Uterus (tissue), 2 donors: ENCODE measurements around the gene MET.

Source experiments
- POLR2A ChIP-seq, 2 donors: fragments of 450-650 bp; IDR thresholded peaks; one replicate each; pipeline ENCODE4 v1.6.1; 2016; ENCODE audit warnings: antibody characterized with exemption in 2 of 2, mild to moderate bottlenecking in 1 of 2, moderate library complexity in 1 of 2
- TF ChIP-seq, protein P1 (sequence below), 4 experiments: fragments of 200-600 bp in 2 of 4; fragments of 450-650 bp in 2 of 4; sonication (generic) in 2 of 4; IDR thresholded peaks; one replicate each; pipeline ENCODE4 v1.5.1; 2016 to 2019; ENCODE audit warnings: antibody characterized with exemption in 4 of 4, mild to moderate bottlenecking in 2 of 4, moderate library complexity in 1 of 4

DNA sequence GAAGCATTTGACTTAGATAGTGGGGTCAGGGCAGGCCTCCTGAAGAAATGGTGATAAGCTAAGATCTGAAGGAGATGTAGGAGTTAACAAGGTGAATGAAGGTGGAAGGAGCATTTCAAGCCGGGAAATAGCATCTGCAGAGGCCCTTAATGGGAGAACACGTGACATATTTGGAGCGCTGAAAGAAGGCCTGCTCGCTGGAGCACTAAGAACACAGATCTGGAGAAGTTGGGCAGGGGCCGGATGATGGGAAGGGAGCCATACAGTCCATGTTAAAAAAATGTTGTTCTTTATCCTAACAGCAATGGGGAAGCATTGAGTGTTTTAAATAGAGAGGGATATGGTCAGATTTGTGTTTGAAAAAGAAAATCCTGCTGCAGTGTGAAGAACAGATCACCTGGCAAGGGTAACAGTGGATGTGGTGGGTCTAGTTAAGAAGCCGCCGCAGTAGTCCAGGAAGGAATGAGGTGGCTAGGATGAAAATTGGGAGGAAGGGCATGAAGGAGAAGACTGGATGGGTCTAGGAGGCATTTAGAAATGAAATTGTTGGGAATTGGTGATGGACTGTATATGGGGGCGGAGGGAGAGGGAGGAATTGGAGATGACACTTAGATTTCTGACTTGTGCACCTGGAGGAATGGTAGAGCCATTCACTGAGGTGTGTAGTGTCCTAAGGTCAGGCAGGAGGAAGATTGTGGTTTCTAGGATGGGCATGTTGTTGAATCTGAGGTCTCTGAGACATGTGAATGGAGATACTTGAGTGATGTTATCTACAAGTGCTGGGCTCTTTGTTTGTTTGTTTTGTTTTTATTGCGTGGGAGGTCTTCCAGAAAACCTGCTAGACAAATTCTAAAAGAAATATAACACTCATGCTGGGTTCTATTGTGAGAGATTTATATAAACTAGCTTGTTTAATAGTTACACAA is 58.4 kb downstream of the MET start:
- TF ChIP-seq, protein P1, sequence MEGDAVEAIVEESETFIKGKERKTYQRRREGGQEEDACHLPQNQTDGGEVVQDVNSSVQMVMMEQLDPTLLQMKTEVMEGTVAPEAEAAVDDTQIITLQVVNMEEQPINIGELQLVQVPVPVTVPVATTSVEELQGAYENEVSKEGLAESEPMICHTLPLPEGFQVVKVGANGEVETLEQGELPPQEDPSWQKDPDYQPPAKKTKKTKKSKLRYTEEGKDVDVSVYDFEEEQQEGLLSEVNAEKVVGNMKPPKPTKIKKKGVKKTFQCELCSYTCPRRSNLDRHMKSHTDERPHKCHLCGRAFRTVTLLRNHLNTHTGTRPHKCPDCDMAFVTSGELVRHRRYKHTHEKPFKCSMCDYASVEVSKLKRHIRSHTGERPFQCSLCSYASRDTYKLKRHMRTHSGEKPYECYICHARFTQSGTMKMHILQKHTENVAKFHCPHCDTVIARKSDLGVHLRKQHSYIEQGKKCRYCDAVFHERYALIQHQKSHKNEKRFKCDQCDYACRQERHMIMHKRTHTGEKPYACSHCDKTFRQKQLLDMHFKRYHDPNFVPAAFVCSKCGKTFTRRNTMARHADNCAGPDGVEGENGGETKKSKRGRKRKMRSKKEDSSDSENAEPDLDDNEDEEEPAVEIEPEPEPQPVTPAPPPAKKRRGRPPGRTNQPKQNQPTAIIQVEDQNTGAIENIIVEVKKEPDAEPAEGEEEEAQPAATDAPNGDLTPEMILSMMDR (IDR thresholded peaks at IDR 0.05), result no peak
- TF ChIP-seq POLR2A (IDR thresholded peaks at IDR 0.05), result no peak
